ENCODE results near the gene GAB1. TPM values are rescaled to one million over a fixed set of nuclear protein-coding genes. Genes with fewer than 3 reads are reported as not detected.

The GAB1 gene
- total and polyA plus RNA-seq, 2 experiments from 2014 or later, result 1.8 to 6.3 TPM

- Histone ChIP-seq H3K9me2 (ENCODE audit: insufficient read depth) (no peaks in the 10 kb centered on the region), H3K79me2 (ENCODE audit: insufficient read depth) (peaks cover 4% of the 10 kb centered on the region; the same call in 1 of the 2 replicates), H3K4me2 (ENCODE audit: unreplicated experiment) (no peak overlapping the region), H3K27me3 (replicated peaks; ENCODE audit: insufficient read depth) (no peaks in the 10 kb centered on the region), H3K27ac (no peak overlapping the region), H3K4me3 (no peak overlapping the region), H2AFZ (no peak overlapping the region), H3K9me3 (ENCODE audit: low read depth) (no peaks in the 10 kb centered on the region), H3K36me3 (ENCODE audit: low read depth) (no peaks in the 10 kb centered on the region), H3K9ac (no peak overlapping the region), H3F3A (ENCODE audit: insufficient read depth) (peaks cover 3% of the 10 kb centered on the region; the same call in 1 of the 2 replicates), H3K4me1 (ENCODE audit: insufficient read depth) (peaks cover 16% of the 10 kb centered on the region), H4K20me1 (ENCODE audit: insufficient read depth) (no peaks in the 10 kb centered on the region)
- DNase-seq, result peak; percentile 67
- TF ChIP-seq EZH2 (IDR thresholded peaks at IDR 0.05; ENCODE audit: insufficient read depth, poor library complexity, severe bottlenecking) (no peak), EZH2phosphoT487 (IDR thresholded peaks at IDR 0.05; ENCODE audit: insufficient read depth, low read depth) (no peak)
- in situ Hi-C loops (cut with MboI), result no loop called here
- 60 to 68% methylated on average over 5 of the region's 5 CpGs for WGBS, 2 experiments (ENCODE audit: low coverage in 1 of 2, low lambda C conversion rate in 2 of 2, missing lambda C conversion rate in 2 of 2)
Observed at GRCh38 chr4:143399113-143399949, 62.7 kb downstream of the GAB1 start.

GRCh38 chr4:143400082-143400481, 63.4 kb downstream of the GAB1 start:
- DNase-seq, result no peak
- Histone ChIP-seq H4K20me1 (ENCODE audit: insufficient read depth) (no peaks in the 10 kb centered on the region), H3K79me2 (ENCODE audit: insufficient read depth) (peaks cover 4% of the 10 kb centered on the region; the same call in 1 of the 2 replicates), H3K27ac (no peak overlapping the region), H3K9ac (no peak overlapping the region), H3K36me3 (ENCODE audit: low read depth) (no peaks in the 10 kb centered on the region), H3K4me2 (ENCODE audit: unreplicated experiment) (no peak overlapping the region), H3K9me2 (ENCODE audit: insufficient read depth) (no peaks in the 10 kb centered on the region), H3K4me1 (ENCODE audit: insufficient read depth) (peaks cover 16% of the 10 kb centered on the region), H3K4me3 (no peak overlapping the region), H3K9me3 (ENCODE audit: low read depth) (no peaks in the 10 kb centered on the region), H2AFZ (no peak overlapping the region), H3K27me3 (replicated peaks; ENCODE audit: insufficient read depth) (no peaks in the 10 kb centered on the region), H3F3A (ENCODE audit: insufficient read depth) (peaks cover 3% of the 10 kb centered on the region; the same call in 1 of the 2 replicates)
- in situ Hi-C loops (cut with MboI), result no loop called here
- WGBS, 2 experiments (ENCODE audit: low coverage in 1 of 2, low lambda C conversion rate in 2 of 2, missing lambda C conversion rate in 2 of 2), result 92 to 99% methylated on average over 2 of the region's 2 CpGs
- TF ChIP-seq EZH2phosphoT487 (IDR thresholded peaks at IDR 0.05; ENCODE audit: insufficient read depth, low read depth) (no peak), EZH2 (IDR thresholded peaks at IDR 0.05; ENCODE audit: insufficient read depth, poor library complexity, severe bottlenecking) (no peak)

- H3K36me3 ChIP-seq (ENCODE audit: low read depth), result no peaks in the 10 kb centered on the region
- peak overlapping the region; percentile 27; the same call in 1 of the 2 replicates for H2AFZ ChIP-seq
- H3K27me3 ChIP-seq (replicated peaks; ENCODE audit: insufficient read depth), result no peaks in the 10 kb centered on the region
- H3K4me1 ChIP-seq (ENCODE audit: insufficient read depth), result 0 out of 2 replicates have a peak, but pooled peaks cover 5% of the 10 kb centered on the region
- H3K4me2 ChIP-seq (ENCODE audit: unreplicated experiment), result peak overlapping the region; percentile 4
- no peak overlapping the region for H3K27ac ChIP-seq
- H3K4me3 ChIP-seq, result no peak overlapping the region
- H3K79me2 ChIP-seq (ENCODE audit: insufficient read depth), result peaks cover under 1% of the 10 kb centered on the region; the same call in 1 of the 2 replicates
- no peaks in the 10 kb centered on the region for H3K9me3 ChIP-seq (ENCODE audit: low read depth)
- WGBS, 2 experiments (ENCODE audit: low coverage in 1 of 2, low lambda C conversion rate in 2 of 2, missing lambda C conversion rate in 2 of 2), result 11 to 14% methylated on average over 4 of the region's 4 CpGs
- H3F3A ChIP-seq (ENCODE audit: insufficient read depth), result no peaks in the 10 kb centered on the region
- in situ Hi-C loops (cut with MboI), result no loop called here
- no peaks in the 10 kb centered on the region for H4K20me1 ChIP-seq (ENCODE audit: insufficient read depth)
- peak; percentile 44 for DNase-seq
- no peaks in the 10 kb centered on the region for H3K9me2 ChIP-seq (ENCODE audit: insufficient read depth)
- H3K9ac ChIP-seq, result no peak overlapping the region
- no peak for TF ChIP-seq EZH2 (IDR thresholded peaks at IDR 0.05; ENCODE audit: insufficient read depth, poor library complexity, severe bottlenecking)
- TF ChIP-seq EZH2phosphoT487 (IDR thresholded peaks at IDR 0.05; ENCODE audit: insufficient read depth, low read depth), result no peak
Observed at GRCh38 chr4:143402776-143403552, 66.3 kb downstream of the GAB1 start.

GRCh38 chr4:143403553-143403820, 66.8 kb downstream of the GAB1 start:
- peaks cover 6% of the 10 kb centered on the region; the same call in 1 of the 2 replicates for H3K79me2 ChIP-seq (ENCODE audit: insufficient read depth)
- no peak overlapping the region for H3K27ac ChIP-seq
- no peak overlapping the region for H3K9ac ChIP-seq
- TF ChIP-seq EZH2 (IDR thresholded peaks at IDR 0.05; ENCODE audit: insufficient read depth, poor library complexity, severe bottlenecking) (no peak), EZH2phosphoT487 (IDR thresholded peaks at IDR 0.05; ENCODE audit: insufficient read depth, low read depth) (no peak)
- H3K27me3 ChIP-seq (replicated peaks; ENCODE audit: insufficient read depth), result no peaks in the 10 kb centered on the region
- H3K9me3 ChIP-seq (ENCODE audit: low read depth), result no peaks in the 10 kb centered on the region
- no peak overlapping the region for H3K4me3 ChIP-seq
- H3K36me3 ChIP-seq (ENCODE audit: low read depth), result no peaks in the 10 kb centered on the region
- no peak for DNase-seq
- WGBS, 2 experiments (ENCODE audit: low coverage in 1 of 2, low lambda C conversion rate in 2 of 2, missing lambda C conversion rate in 2 of 2), result 14 to 17% methylated on average over 4 of the region's 4 CpGs
- H4K20me1 ChIP-seq (ENCODE audit: insufficient read depth), result no peaks in the 10 kb centered on the region
- peak overlapping the region; percentile 27; the same call in 1 of the 2 replicates for H2AFZ ChIP-seq
- in situ Hi-C loops (cut with MboI), result no loop called here
- H3F3A ChIP-seq (ENCODE audit: insufficient read depth), result no peaks in the 10 kb centered on the region
- no peaks in the 10 kb centered on the region for H3K9me2 ChIP-seq (ENCODE audit: insufficient read depth)
- H3K4me1 ChIP-seq (ENCODE audit: insufficient read depth), result 0 out of 2 replicates have a peak, but pooled peaks cover 5% of the 10 kb centered on the region
- H3K4me2 ChIP-seq (ENCODE audit: unreplicated experiment), result peak overlapping the region; percentile 4
